GM21447 (cell line): ENCODE results near the gene CTNNA1.
A peak's percentile ranks its signal among the peaks of the same experiment; 100 is the strongest.
"Not testable (repeated sequence)": the region's sequence is repeated elsewhere in the genome, so short reads cannot be mapped to it uniquely, and the experiment has no call there.

Experiments used
- ATAC-seq: cut with Tn5 transposase; IDR thresholded peaks from one replicate; pipeline ENCODE4 v1.9.1; 2021; ENCODE audit not compliant: unreplicated experiment

The CTNNA1 gene

DNA sequence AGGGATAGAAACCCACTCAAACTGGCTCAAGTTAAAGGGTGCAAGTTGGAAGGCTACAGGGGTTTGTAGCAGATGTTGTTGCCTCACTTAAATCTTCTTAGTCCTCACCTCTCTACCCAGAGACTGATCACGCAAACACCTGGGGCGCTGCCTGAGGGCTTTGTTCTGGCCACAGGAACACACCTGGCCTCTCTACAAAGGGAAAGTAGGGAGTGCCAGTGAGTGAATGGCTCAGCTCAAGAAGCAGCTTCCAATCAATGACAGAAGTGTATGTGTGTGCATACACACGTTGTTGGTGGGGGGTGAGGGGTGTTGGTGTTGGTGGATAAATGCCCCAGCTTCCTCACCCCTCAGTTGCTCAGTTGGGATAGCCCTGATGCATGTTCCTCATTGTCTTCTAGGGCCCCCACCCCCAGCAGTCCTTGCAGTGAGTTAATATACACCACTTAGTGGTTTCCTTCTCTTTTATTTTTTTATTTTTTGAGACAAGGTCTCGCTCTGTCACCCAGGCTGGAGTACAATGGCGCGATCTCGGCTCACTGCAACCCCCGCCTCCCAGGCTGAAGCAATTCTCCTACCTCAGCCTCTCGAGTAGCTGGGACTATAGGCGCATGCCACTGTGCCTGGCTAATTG, 30.6 kb upstream of the CTNNA1 start:
- no peak for ATAC-seq

GRCh38 chr5:138724470-138725146, 28.6 kb upstream of the CTNNA1 start:
- ATAC-seq, result no peak

DNA sequence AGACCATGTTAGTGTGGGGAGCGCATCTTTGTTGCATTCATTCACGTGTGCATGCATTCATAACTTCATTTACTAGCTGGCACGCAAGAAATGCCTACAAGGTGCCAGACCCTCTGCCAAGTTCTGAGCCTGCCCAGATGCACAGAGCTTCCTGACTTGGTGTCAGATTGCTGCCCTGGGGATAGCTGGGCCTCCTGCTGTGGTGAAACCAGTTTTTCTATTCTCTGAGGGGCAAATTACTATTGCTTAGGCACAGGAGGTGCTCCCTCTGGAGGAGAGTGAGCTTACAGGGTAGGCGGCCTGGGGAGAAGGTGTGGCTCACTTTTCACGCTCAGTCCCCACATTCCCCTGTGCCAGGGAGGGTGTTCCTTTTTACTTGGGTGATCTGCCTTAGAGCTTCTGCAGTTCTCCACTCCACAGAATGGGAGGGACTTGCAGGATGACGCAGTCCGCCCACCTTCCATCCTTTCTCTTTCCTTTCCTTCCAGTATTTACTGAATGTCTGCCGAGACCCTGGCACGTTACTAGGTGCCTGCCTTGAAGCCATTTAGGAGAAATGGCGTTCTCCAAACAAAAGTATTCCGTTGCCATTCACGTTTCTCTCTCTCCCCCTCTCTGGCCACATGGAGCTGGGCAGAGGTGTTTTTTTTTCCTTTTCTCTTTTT, 27.9 kb upstream of the CTNNA1 start:
- no peak for ATAC-seq

DNA sequence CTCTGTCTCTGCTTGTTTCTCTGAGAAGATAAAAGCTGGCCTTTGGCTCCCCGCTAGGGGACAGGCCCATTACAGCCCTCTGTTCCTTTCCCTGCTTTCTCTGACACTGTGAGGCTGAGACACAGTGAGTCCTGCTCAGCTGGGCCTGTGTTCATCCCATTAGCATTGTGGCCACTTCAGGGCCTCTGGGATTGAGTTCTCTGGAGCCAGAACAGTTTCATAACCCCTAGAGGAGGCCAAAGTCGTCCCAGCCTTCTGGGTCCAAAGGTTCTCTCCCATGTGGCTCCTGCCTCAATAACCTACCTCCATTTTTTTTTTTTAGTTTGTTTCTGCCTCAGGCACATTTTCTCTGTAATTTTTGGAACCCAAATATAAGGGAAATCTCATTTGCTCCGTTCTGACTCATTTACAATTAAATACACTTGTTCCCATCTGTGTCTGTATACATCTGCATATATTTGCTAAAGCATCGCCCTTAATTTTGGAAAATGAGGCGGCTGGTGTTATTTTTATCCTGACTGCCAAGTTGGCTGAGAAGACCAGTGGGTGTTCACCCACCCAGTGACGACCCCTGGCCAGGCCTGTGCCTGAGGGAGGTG, 27.3 kb upstream of the CTNNA1 start:
- ATAC-seq, result no peak

- no peak for ATAC-seq
These were observed 26.4 kb upstream of the CTNNA1 start for GRCh38 chr5:138726848-138727247.

DNA sequence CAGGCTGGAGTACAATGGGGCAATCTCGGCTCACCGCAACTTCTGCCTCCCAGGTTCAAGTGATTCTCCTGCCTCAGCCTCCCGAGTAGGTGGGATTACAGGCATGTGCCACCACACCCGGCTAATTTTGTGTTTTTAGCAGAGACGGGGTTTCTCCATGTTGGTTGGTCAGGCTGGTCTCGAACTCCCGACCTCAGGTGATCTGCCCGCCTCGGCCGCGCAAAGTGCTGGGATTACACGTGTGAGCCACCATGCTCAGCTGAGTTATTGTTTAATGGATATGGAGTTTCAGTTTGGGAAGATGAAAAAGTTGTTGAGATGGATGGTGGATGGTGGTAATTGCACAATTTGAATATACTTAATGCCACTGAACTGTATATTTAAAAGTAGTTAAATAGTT, 22.7 kb upstream of the CTNNA1 start:
- ATAC-seq, result not testable (repeated sequence)

- ATAC-seq, result no peak
These were observed 20.8 kb upstream of the CTNNA1 start for GRCh38 chr5:138732466-138732865.

GRCh38 chr5:138732933-138733332, 20.3 kb upstream of the CTNNA1 start:
- ATAC-seq, result no peak

DNA sequence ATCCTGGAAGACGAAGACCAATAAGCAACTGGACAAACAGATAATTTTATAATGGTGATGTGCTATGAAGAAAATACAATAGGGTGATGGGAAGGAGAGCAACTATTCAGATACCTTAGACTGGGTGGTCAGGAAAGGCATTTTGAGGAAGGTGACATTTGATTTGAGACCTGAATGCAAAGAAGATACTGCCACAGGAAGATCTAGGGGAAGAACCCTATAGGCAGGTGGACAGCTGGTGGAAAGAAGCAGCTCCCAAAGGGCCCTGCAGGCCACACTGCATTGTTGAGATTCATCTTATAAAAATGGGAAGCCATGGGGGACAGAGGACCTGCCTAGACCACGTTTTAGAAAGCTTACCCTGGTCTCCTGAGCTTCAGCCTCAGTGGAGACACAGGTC, 19.7 kb upstream of the CTNNA1 start:
- no peak for ATAC-seq

GRCh38 chr5:138736293-138736692, 16.9 kb upstream of the CTNNA1 start:
- ATAC-seq, result no peak

DNA sequence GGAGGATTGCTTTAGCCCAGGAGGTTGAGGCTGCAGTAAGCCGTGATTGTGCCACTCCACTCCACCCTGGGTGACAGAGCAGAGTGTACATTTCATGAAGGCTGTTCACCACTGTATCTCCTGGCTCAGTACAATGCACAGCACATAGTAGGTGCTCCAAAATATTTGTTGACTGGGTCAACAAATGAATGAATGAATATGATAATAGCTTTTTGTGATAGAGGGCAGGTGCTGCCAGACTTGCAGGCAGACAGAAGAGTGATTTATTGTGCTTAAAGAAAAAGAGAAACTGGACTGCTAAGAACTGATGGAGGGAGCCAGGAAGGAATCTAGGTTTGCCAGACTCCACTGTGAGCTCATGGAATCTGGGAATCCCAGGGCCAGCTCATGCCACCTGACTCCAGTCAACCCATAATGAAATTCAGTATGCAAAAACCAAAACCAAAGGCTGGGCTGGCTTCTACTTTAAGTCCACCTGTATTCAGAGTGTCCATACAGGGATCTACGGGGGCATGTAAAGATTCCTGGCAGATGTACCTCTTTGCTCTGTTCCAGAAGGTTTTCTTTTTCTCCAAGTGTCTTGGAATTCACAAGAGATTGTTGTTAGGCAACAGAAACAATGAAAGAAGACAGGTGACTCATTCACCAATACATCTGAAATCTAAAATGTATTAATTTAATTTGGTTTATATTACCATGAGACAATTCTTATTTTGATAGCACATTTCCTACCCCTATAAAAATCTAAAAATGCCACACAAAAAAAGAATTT, 15.5 kb upstream of the CTNNA1 start:
- no peak for ATAC-seq

GRCh38 chr5:138738399-138738798, 14.8 kb upstream of the CTNNA1 start:
- ATAC-seq, result no peak

- no peak for ATAC-seq
These were observed 13.3 kb upstream of the CTNNA1 start for GRCh38 chr5:138739938-138740337.

- ATAC-seq, result no peak
These were observed 9.7 kb upstream of the CTNNA1 start for GRCh38 chr5:138743484-138743883.

- ATAC-seq, result no peak
These were observed 8.0 kb upstream of the CTNNA1 start for GRCh38 chr5:138745268-138745667.

GRCh38 chr5:138748630-138749081, 4.6 kb upstream of the CTNNA1 start:
- no peak for ATAC-seq

DNA sequence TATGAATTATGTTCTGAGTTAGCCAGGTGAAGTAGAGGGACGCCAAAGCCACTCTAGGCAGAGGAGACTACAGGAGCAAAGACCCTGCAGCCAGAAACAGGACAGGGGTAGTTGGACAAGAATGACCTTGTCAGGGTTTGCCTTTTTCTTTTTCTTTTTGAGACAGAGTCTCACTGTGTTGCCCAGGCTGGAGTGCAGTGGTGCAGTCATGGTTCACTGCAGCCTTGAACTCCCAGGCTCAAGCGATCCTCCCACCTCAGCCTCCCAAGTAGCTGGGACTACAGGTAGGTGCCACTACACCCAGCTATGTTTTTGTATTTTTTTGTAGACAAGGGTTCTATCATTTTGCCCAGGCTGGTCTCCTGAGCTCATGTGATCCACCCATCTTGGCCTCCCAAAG, 1.9 kb upstream of the CTNNA1 start:
- not testable (repeated sequence) for ATAC-seq

GRCh38 chr5:138752341-138752950, 779 bp upstream of the CTNNA1 start:
- no peak for ATAC-seq

GRCh38 chr5:138753794-138754698, 821 bp downstream of the CTNNA1 start:
- ATAC-seq, result peak; percentile 15

DNA sequence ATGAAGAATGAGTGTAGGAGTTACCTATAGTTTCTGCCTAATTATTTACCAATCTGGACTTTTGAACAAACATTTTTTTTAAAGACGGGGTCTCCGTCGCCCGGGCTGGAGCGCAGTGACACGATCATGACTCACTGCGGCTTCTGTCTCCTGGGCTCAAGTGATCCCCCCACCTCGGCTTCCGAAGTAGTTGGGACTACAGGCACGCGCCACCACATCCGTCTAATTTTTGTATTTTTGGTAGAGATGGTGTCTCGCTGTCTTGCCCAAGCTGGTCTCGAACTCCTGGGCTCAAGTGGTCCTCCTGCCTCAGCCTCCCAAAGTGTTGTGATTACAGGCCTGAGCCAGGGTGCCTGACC, 1.5 kb downstream of the CTNNA1 start:
- ATAC-seq, result no peak
